ENCODE data around the gene C5orf63.

DNA sequence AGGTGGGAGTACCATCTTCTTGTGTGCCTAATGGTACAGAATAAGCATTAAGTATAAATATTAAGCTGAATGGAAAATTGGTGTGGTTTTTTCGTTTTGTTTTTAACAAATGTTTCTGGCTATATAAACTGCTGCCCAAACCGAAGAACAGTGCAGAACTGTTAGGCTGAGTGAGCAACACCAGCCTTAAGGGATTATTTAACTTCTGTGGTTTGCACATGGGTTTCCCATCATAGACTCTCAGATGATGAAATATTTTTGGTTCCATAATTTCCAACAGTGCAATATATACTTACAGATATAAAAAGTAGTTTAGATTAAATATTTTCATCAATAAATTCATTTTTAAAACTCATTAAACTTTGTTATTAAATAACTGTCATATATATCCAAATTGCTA lies 16.4 kb downstream of the C5orf63 start:
- TF ChIP-seq, protein P1, sequence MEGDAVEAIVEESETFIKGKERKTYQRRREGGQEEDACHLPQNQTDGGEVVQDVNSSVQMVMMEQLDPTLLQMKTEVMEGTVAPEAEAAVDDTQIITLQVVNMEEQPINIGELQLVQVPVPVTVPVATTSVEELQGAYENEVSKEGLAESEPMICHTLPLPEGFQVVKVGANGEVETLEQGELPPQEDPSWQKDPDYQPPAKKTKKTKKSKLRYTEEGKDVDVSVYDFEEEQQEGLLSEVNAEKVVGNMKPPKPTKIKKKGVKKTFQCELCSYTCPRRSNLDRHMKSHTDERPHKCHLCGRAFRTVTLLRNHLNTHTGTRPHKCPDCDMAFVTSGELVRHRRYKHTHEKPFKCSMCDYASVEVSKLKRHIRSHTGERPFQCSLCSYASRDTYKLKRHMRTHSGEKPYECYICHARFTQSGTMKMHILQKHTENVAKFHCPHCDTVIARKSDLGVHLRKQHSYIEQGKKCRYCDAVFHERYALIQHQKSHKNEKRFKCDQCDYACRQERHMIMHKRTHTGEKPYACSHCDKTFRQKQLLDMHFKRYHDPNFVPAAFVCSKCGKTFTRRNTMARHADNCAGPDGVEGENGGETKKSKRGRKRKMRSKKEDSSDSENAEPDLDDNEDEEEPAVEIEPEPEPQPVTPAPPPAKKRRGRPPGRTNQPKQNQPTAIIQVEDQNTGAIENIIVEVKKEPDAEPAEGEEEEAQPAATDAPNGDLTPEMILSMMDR (IDR thresholded peaks at IDR 0.05), result no peak
- TF ChIP-seq POLR2A (IDR thresholded peaks at IDR 0.05), result no peak

Measured in Peyer's patch (tissue), 4 donors.